Renal cortex interstitium (tissue), 15 donors: ENCODE results near the gene NINJ2. TPM values are rescaled to one million over a fixed set of nuclear protein-coding genes. Genes with fewer than 3 reads are reported as not detected.
"Not testable (repeated sequence)": the region's sequence is repeated elsewhere in the genome, so short reads cannot be mapped to it uniquely, and the experiment has no call there.

Experiments
- DNase-seq, 11 donors: peaks; one replicate each; pipeline ENCODE4 v3.0.0-alpha.2; 2013; ENCODE audit warnings: low read depth in 9 of 11, low spot score in 4 of 11; ENCODE audit errors: extremely low read depth in 1 of 11
- long read RNA-seq, 16 experiments: transcript quantifications; one replicate each; lab custom pipeline, GENCODE V29; 2026
- polyA plus RNA-seq, 3 donors: library from polyadenylated mRNA; unstranded; fragments of 120-200 nt; gene quantifications; one replicate each; pipeline ENCODE4 v1.2.1, GENCODE V29; 2013; ENCODE audit not compliant: insufficient read length in 3 of 3

NINJ2 gene, protein sequence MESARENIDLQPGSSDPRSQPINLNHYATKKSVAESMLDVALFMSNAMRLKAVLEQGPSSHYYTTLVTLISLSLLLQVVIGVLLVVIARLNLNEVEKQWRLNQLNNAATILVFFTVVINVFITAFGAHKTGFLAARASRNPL
- 1 to 10 TPM in 2 of 3 donors, under 1 TPM in 1; 0.89 to 2.0 (median 1.4) TPM for polyA plus RNA-seq
- long read RNA-seq, donor 1, partial matches to known transcripts = 31 of 31 reads
- long read RNA-seq, donor 1, other reads (novel, unspliced or antisense) = 0 of 31 reads
- long read RNA-seq, donor 2 = 0 reads
- long read RNA-seq, donor 3, partial matches to known transcripts = 0 of 1 reads
- long read RNA-seq, donor 3, other reads (novel, unspliced or antisense) = 0 of 1 reads
- long read RNA-seq, donor 4, partial matches to known transcripts = 0 of 1 reads
- long read RNA-seq, donor 4, other reads (novel, unspliced or antisense) = 0 of 1 reads
- long read RNA-seq, donor 5 = 0 reads
- long read RNA-seq, donor 6 = 0 reads
- long read RNA-seq, donor 7, partial matches to known transcripts = 0 of 4 reads
- long read RNA-seq, donor 7, other reads (novel, unspliced or antisense) = 0 of 4 reads
- long read RNA-seq, donor 8, partial matches to known transcripts = 0 of 1 reads
- long read RNA-seq, donor 8, other reads (novel, unspliced or antisense) = 0 of 1 reads
- long read RNA-seq, donor 9 = 0 reads
- long read RNA-seq, donor 10 = 0 reads
- long read RNA-seq, donor 11 = 0 reads
- long read RNA-seq, donor 12 = 0 reads
- long read RNA-seq, donor 13 = 0 reads
- long read RNA-seq, donor 14 = 0 reads
- long read RNA-seq, donor 15 = 0 reads
- long read RNA-seq, donor 16, partial matches to known transcripts = 0 of 1 reads
- long read RNA-seq, donor 16, other reads (novel, unspliced or antisense) = 0 of 1 reads

DNA sequence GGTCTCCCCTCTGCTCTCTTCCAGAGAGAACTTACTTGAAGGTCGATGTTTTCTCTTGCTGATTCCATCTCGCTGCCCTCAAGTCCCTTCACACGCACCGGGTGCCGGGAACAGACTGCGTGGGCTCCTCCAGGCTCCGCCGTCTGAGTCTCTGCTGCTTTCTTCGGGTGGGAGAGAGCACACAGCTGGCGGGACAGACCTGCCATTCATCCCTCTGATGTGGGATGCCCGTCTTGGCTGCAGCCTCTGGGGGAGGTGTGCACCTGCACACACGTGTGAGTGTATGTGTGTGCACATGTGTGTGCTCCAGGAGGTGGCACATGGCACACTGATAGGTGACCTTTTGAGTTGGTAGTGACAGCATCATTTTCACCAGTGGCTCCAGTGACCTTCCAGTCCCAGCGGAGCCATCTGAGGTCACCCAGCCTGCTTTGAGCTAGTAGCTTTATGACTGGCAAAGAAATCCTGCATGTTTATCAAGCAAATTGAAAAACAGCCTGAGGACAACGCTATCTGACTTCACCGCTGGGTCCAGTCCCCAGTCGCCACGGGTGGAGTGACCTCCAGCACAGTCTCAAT lies at the start of gene NINJ2:
NINJ2 (minus strand) TSS at position 153 of the 579 bp plus-strand sequence; CDS start at position 68, 85 bp downstream.
- no peak for DNase-seq

GRCh38 chr12:712172-712863 lies 49.1 kb upstream of the NINJ2 start:
- no peak for DNase-seq

GRCh38 chr12:709455-710020 lies 46.3 kb upstream of the NINJ2 start:
- no peak for DNase-seq

DNA sequence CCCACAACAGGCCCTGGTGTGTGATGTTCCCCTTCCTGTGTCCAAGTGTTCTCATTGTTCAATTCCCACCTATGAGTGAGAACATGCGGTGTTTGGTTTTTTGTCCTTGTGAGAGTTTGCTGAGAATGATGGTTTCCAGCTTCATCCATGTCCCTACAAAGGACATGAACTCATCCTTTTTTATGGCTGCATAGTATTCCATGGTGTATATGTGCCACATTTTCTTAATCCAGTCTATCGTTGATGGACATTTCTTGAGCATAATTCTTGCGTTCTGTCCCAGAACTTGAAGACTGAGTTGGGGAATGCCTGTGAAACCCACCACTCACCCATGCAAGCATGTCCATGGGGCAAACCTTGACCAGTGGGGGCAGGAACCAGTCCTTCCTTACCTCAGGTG lies 44.8 kb upstream of the NINJ2 start:
- not testable (repeated sequence) for DNase-seq

DNA sequence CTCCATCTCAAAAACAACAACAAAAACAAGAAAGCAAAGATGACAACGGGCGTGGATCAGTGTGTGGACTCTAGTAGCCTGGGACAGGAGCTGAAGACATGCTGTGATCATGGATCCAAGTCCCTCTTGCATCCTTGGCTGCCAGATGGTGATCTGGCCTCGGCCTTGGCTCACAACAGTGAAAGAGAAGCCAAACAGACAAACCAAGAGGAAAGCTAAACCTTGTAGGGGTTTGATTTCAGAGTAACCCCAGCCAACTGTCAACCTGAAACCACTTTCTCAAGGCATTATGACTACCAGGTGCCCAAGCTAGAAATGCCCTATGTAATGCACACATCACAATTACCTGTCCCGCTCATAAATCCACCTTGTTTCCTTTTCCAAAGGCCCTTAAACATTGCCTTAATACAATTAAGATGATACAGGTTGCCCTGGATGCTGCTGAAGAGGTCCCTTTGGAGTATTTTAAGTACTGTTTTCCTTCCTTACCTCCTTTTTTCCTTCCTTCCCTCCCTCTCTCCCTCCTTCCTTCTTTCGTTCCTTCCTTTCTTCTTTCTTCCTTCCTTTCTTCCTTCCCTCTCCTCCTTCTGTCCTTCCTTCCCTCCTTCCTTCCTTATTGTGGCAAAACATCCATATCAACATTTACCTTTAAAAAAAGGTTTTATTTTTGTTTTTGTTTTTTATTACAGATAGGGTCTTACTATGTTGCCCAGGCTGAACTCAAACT lies 41.4 kb upstream of the NINJ2 start:
- no peak for DNase-seq

DNA sequence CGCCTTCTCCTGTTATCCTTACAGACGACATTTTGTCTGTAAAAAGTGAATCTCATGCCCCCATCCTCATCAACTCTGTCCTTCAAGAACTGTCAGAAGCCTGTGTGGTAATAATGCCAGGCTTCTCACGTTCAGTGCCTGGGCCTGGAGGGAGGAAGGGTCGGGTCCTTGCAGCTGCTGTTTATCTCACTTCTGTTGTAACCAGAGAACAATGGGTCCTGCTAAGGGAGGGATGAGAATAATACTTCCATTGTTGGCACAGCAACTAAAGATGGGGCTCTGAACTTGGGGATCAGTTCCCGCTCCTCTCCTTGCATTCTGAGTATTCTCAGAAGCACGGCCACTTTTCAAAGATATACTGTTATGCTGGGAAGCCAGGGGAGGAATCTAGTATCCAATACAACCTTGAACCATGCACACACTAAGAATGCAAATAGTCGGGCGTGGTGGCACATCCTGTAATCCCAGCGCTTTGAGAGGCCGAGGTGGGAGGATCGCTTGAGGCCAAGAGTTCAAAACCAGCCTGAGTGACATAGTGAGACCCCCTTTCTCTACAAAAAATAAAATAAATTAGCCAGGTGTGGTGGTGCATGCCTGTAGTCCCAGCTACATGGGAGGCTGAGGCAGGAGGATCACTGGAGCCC lies 38.8 kb upstream of the NINJ2 start:
- no peak for DNase-seq

DNA sequence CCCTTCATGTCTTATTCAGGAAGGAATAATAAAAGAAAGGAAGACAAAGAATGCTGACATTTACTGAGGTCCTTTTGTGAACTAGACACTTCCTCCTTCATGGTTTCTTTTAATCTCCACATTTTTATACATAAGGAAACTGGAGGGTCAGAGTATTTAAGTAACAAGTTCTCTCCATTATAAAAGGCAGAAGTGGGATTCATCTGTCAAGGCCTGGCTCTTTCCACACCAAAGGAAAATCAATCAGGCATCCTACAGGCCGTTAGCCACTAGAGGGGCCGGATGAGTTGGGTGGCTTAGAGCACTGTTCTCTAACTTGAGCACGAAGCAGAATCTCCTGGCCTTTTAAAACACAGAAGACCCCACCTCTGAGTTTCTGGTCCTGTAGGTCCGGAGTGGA lies 36.8 kb upstream of the NINJ2 start:
- no peak for DNase-seq

- DNase-seq = not testable (repeated sequence)
These were observed 35.0 kb upstream of the NINJ2 start for GRCh38 chr12:698222-698621.

GRCh38 chr12:697481-697880 lies 34.2 kb upstream of the NINJ2 start:
- DNase-seq = no peak

DNA sequence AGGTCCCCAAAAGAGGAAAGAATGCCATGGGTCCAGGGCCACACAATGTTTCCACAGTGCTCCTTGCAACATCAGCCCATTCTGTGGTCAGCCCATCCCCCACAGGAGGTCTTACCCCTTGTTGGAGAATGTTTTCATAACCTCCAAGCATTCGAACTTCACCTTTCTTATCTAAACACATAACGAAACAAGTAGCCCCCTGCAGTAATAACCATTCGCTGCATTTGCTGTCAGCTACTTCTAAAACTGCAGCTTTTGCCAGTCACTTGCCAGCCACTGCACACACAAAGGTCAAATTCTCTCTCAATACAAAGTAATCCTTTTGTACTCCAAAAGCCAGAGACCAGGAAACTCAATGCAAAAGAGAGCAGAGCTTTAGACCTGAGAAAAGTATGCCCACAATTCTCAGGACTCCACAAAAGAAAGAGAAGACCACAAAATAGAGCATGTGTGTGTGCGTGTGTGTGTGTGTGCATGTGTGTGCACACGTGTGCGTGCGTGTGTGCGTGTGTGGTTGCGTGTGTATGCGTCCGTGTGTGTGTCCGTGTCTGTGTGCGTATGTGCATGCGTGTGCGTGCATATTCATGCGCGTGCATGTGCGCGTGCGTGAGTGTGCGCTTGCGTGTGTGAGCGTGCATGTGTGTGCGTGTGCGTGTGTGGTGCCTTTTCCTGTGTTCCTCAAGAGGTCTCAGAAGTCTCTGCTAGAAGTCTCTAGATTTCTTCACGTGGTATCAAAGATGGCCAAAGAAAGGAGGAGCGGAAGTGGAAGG lies 31.7 kb upstream of the NINJ2 start:
- DNase-seq = no peak

GRCh38 chr12:693934-694533 lies 30.8 kb upstream of the NINJ2 start:
- DNase-seq = no peak

GRCh38 chr12:692274-692673 lies 29.0 kb upstream of the NINJ2 start:
- DNase-seq = no peak

DNA sequence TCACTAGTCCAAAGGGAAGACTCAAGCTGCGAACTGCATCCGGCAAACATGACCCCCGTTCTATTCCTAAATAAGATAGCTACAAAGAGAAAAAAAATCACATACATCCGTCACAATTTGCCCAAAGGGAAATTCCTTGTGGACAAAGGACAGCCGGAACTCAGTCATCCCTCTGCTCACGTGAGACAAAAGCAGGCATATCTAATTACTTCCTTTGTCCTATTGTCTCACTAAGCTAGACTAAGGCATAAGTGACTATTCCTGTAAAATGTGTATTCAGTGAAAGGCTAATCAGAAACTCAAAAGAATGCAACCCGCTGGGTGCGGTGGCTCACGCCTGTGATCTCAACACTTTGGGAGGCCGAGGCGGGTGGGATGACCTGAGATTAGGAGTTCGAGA lies 27.2 kb upstream of the NINJ2 start:
- peak in 1 of 11 donors; percentile 15 for DNase-seq

- peak in 1 of 11 donors; percentile 9 for DNase-seq
These were observed 22.1 kb upstream of the NINJ2 start for GRCh38 chr12:685388-685787.

DNA sequence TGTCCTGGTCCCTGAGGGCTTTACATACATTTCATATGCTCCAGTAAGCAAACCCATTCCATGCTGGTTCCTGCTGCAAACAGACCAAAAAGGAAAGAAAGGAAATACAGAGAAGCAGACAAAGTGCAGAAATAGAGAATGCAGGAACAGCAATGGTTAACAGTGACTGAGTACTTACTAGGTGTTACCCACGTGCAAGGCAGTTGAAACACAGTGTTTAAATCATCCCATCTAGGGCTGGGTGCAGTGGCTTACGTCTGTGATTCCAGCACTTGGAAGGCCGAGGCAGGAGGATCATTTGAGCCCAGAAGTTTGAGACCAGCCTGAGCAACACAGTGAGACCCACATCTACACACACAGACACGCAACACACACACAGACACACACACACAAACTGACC lies 21.2 kb upstream of the NINJ2 start:
- DNase-seq = no peak

DNA sequence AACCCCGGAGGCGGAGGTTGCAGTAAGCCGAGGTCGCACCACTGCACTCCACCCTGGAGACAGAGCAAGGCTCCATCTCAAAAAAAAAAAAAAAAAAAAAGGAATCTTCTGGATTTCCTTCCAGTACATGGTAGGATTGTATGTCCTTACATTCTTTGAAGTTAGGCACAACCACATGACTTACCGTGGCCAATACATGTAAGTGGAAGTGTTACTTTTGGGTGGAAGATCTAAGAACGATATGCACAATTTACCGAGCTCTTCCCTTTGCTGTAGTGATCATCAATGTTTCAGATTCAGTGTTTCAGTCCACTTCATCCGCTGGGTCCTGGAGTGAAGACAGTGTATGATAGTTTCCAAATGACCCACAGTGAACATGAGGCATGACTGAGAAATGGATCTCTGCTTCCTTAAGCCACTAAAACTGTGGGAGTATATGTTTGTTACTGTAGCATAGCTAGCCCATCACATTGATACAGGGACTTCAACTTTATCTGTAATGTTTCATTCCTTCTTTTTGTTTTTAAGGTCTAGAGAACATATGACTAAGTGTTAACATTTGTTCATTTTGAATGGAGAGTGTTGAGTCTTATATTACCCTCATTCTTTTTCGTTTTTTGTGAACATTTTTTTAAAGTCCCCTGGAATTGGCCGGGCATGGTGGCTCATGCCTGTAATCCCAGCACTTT lies 18.5 kb upstream of the NINJ2 start:
- DNase-seq = no peak
